D721Med (cell line): ENCODE results near the gene MSMP.

Source experiments
- DNase-seq: peaks from one replicate; pipeline ENCODE4 v3.0.0; 2011; ENCODE audit warnings: low spot score; ENCODE audit not compliant: insufficient read length
- FAIRE-seq: peaks from 2 replicates; lab custom pipeline; 2011; peaks lifted over from hg19 to GRCh38; lab: Jason Lieb, UNC
- CTCF ChIP-seq: IDR thresholded peaks from 2 replicates; pipeline ENCODE4 v1.5.1; 2012; ENCODE audit warnings: mild to moderate bottlenecking, control low read depth; ENCODE audit not compliant: insufficient read depth; ENCODE audit errors: missing control alignments

Gene MSMP

GRCh38 chr9:35716230-35716629 is 37.8 kb downstream of the MSMP start:
- DNase-seq (no peak), FAIRE-seq (no peak)
- TF ChIP-seq CTCF = no peak

GRCh38 chr9:35714579-35715252 is 39.4 kb downstream of the MSMP start:
- DNase-seq (no peak), FAIRE-seq (no peak)
- TF ChIP-seq CTCF = no peak

GRCh38 chr9:35714123-35714522 is 40.0 kb downstream of the MSMP start:
- no peak for DNase-seq
- FAIRE-seq = no peak
- TF ChIP-seq CTCF = no peak

GRCh38 chr9:35713578-35713977 is 40.5 kb downstream of the MSMP start:
- TF ChIP-seq CTCF = no peak
- no peak for DNase-seq
- FAIRE-seq = no peak

GRCh38 chr9:35712762-35713400 is 41.2 kb downstream of the MSMP start:
- TF ChIP-seq CTCF = no peak
- DNase-seq (no peak), FAIRE-seq (no peak)

GRCh38 chr9:35711501-35712428 is 42.3 kb downstream of the MSMP start:
- no peak for TF ChIP-seq CTCF
- DNase-seq (no peak), FAIRE-seq (no peak)
